Neuronal stem cell (in vitro differentiated cells): ENCODE results near the gene WDR1.

ENCODE experiments used
- DNase-seq: peaks from one replicate; pipeline ENCODE4 v3.0.0-alpha.2; 2013; ENCODE audit warnings: low spot score
- H2AFZ ChIP-seq: one replicate; pipeline ENCODE4 v1.6.1; 2013; ENCODE audit warnings: mild to moderate bottlenecking, low read length, inconsistent platforms
- H2AK5ac ChIP-seq: 2 replicates; pipeline ENCODE4 v1.6.1; 2013; ENCODE audit warnings: low read depth, mild to moderate bottlenecking, inconsistent platforms, low read length, moderate library complexity, mixed read lengths
- H2BK120ac ChIP-seq: 2 replicates; pipeline ENCODE4 v1.6.1; 2013; ENCODE audit warnings: low read depth, mild to moderate bottlenecking, inconsistent platforms, low read length, moderate library complexity, mixed read lengths
- H2BK12ac ChIP-seq: one replicate; pipeline ENCODE4 v1.6.1; 2013; ENCODE audit warnings: low read length, inconsistent platforms
- H2BK15ac ChIP-seq: 2 replicates; pipeline ENCODE4 v1.6.1; 2013; ENCODE audit warnings: mild to moderate bottlenecking, low read length, inconsistent platforms, mixed read lengths
- H2BK5ac ChIP-seq: one replicate; pipeline ENCODE4 v1.6.1; 2013; ENCODE audit warnings: inconsistent platforms, mild to moderate bottlenecking, low read length, moderate library complexity
- H3K14ac ChIP-seq: one replicate; pipeline ENCODE4 v1.6.1; 2013; ENCODE audit warnings: low read length, inconsistent platforms
- H3K18ac ChIP-seq: 2 replicates; pipeline ENCODE4 v1.6.1; 2013; ENCODE audit warnings: low read length, inconsistent platforms
- H3K23ac ChIP-seq: 2 replicates; pipeline ENCODE4 v1.6.1; 2013; ENCODE audit warnings: low read depth, mild to moderate bottlenecking, mixed read lengths, low read length, inconsistent platforms; ENCODE audit not compliant: poor library complexity
- H3K27ac ChIP-seq: replicated peaks from 3 replicates; pipeline ENCODE4 v1.5.1; 2013; ENCODE audit warnings: low read length, inconsistent platforms
- H3K27me3 ChIP-seq, 3 experiments: 2 replicates each; pipeline ENCODE4 v1.6.1; 2013; ENCODE audit warnings: low read length in 3 of 3, mild to moderate bottlenecking in 2 of 3, inconsistent platforms in 1 of 3, low read depth in 1 of 3, mixed read lengths in 1 of 3, moderate library complexity in 1 of 3; ENCODE audit not compliant: control insufficient read depth in 3 of 3, insufficient read depth in 3 of 3
- H3K36me3 ChIP-seq, 2 donors: replicated peaks in 1 of 2; 2 replicates each; pipeline ENCODE4 v1.6.1; 2013; ENCODE audit warnings: low read length in 2 of 2; ENCODE audit not compliant: control insufficient read depth in 2 of 2, insufficient read depth in 2 of 2
- H3K4ac ChIP-seq: 2 replicates; pipeline ENCODE4 v1.6.1; 2013; ENCODE audit warnings: inconsistent platforms, mild to moderate bottlenecking, low read length, moderate library complexity
- H3K4me1 ChIP-seq, 2 donors: 1 replicate in 1 of 2; 2 replicates in 1 of 2; pipeline ENCODE4 v1.6.1; 2013; ENCODE audit warnings: low read length in 2 of 2, low read depth in 1 of 2; ENCODE audit not compliant: control insufficient read depth in 2 of 2, insufficient read depth in 1 of 2
- H3K4me2 ChIP-seq: one replicate; pipeline ENCODE4 v1.6.1; 2013; ENCODE audit warnings: mild to moderate bottlenecking, low read length, inconsistent platforms; ENCODE audit not compliant: insufficient read depth, poor library complexity, severe bottlenecking
- H3K4me3 ChIP-seq, 2 donors: 2 replicates each; pipeline ENCODE4 v1.5.1; 2013; ENCODE audit warnings: low read length in 2 of 2, mild to moderate bottlenecking in 2 of 2, inconsistent platforms in 1 of 2, moderate library complexity in 1 of 2
- H3K79me1 ChIP-seq: one replicate; pipeline ENCODE4 v1.6.1; 2013; ENCODE audit warnings: low read depth, mild to moderate bottlenecking, inconsistent platforms, low read length, moderate library complexity
- H3K9ac ChIP-seq: one replicate; pipeline ENCODE4 v1.6.1; 2013; ENCODE audit warnings: mild to moderate bottlenecking, low read depth, low read length, inconsistent platforms; ENCODE audit not compliant: poor library complexity
- H3K9me3 ChIP-seq, 2 donors: replicated peaks in 1 of 2; 2 replicates each; pipeline versions ENCODE3 to v1.6.1; 2013; ENCODE audit warnings: low read length in 2 of 2, mild to moderate bottlenecking in 2 of 2, inconsistent platforms in 1 of 2, low read depth in 1 of 2, mixed read lengths in 1 of 2, moderate library complexity in 1 of 2; ENCODE audit not compliant: control insufficient read depth in 2 of 2, insufficient read depth in 1 of 2
- H4K8ac ChIP-seq: one replicate; pipeline ENCODE4 v1.6.1; 2013; ENCODE audit warnings: low read depth, mild to moderate bottlenecking, inconsistent platforms, low read length, moderate library complexity
- H4K91ac ChIP-seq: one replicate; pipeline ENCODE4 v1.6.1; 2013; ENCODE audit warnings: low read length, low read depth, mild to moderate bottlenecking, inconsistent platforms; ENCODE audit not compliant: poor library complexity
- WGBS, 2 donors: extraction: QIAGEN DNeasy Blood & Tissue Kit; methylation state at CpG; one replicate each; pipeline ENCODE4 v1.1.7; 2013; ENCODE audit warnings: missing lambda C conversion rate in 2 of 2, mixed read lengths in 1 of 2; ENCODE audit not compliant: insufficient read length in 2 of 2, insufficient replicate concordance in 1 of 2; ENCODE audit errors: extremely low coverage in 2 of 2; 5-methylcytosine and 5-hydroxymethylcytosine counted together

Gene WDR1

DNA sequence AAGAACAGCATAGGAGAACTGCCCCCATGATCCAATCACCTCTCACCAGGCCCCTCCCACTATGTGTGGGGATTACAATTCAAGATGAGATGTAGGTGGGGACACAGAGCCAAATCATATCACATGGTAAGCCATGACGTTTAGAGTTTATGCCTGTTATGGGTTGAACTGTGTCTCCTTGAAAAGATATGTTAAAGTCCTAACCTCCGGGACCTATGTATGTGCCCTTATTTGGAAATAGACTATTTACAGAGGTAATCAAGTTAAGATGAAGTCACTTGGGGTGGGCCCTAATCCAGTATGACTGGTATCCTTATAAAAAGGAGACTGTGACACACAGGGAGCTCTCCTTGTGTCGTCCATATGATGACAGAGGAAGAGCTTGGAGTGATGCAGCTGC lies 70.1 kb downstream of the WDR1 start:
- Histone ChIP-seq H2BK15ac (no peak overlapping the region), H2BK120ac (no peak overlapping the region), H3K4me2 (no peak overlapping the region), H4K8ac (no peak overlapping the region), H2BK12ac (no peak overlapping the region), H2AK5ac (no peak overlapping the region), H2AFZ (no peak overlapping the region), H3K4ac (no peak overlapping the region), H3K4me3 (no peak overlapping the region), H3K27ac (no peak overlapping the region), H3K23ac (no peak overlapping the region), H3K79me1 (no peaks in the 10 kb centered on the region), H3K9me3 (no peaks in the 10 kb centered on the region), H4K91ac (no peak overlapping the region), H3K4me1 (peaks cover 11 to 14% of the 10 kb centered on the region in 2 donors), H3K27me3 (peaks cover 0 to 3% (median 0%) of the 10 kb centered on the region in 3 experiments), H2BK5ac (no peak overlapping the region), H3K36me3 (no peaks in the 10 kb centered on the region), H3K18ac (no peak overlapping the region), H3K14ac (no peak overlapping the region), H3K9ac (no peak overlapping the region)
- no peak for DNase-seq
- WGBS, 2 donors, result no CpG with 5 or more reads among the region's 3 CpGs

DNA sequence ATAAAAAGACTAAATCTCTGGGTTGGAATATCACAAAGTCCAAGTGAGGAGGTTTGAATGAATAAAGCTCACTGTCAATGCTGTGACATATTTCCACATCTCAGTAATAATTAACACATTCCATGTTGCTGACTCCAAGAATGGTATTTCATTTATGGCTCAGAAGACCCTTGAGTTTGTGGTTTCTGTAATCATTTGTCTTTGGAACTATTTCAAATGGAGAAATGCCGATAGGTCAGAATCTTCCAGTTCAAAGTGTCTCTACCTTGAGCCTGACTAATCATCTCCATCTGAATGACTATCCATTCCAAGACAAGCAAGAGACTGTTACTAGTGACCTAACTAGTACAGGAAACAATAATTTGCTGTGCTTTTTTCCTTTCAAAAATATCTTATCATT lies 71.1 kb downstream of the WDR1 start:
- H3K9ac ChIP-seq, result no peak overlapping the region
- H3K36me3 ChIP-seq, result no peaks in the 10 kb centered on the region
- no peak overlapping the region for H3K4ac ChIP-seq
- H3K4me3 ChIP-seq, result no peak overlapping the region
- H3K27ac ChIP-seq, result no peak overlapping the region
- H2BK120ac ChIP-seq, result no peak overlapping the region
- H3K27me3 ChIP-seq, result peaks cover 0 to 3% (median 0%) of the 10 kb centered on the region in 3 experiments
- no peak overlapping the region for H3K23ac ChIP-seq
- no peak overlapping the region for H4K91ac ChIP-seq
- H2BK5ac ChIP-seq, result no peak overlapping the region
- no peak overlapping the region for H4K8ac ChIP-seq
- H3K79me1 ChIP-seq, result no peaks in the 10 kb centered on the region
- WGBS, 2 donors, result no CpG with 5 or more reads among the region's 1 CpG
- H3K18ac ChIP-seq, result no peak overlapping the region
- no peak overlapping the region for H3K4me2 ChIP-seq
- no peaks in the 10 kb centered on the region for H3K9me3 ChIP-seq
- H3K14ac ChIP-seq, result no peak overlapping the region
- H2AFZ ChIP-seq, result no peak overlapping the region
- H2BK15ac ChIP-seq, result no peak overlapping the region
- no peak for DNase-seq
- no peak overlapping the region for H2AK5ac ChIP-seq
- H2BK12ac ChIP-seq, result no peak overlapping the region
- H3K4me1 ChIP-seq, result peaks cover 6 to 10% of the 10 kb centered on the region in 2 donors

DNA sequence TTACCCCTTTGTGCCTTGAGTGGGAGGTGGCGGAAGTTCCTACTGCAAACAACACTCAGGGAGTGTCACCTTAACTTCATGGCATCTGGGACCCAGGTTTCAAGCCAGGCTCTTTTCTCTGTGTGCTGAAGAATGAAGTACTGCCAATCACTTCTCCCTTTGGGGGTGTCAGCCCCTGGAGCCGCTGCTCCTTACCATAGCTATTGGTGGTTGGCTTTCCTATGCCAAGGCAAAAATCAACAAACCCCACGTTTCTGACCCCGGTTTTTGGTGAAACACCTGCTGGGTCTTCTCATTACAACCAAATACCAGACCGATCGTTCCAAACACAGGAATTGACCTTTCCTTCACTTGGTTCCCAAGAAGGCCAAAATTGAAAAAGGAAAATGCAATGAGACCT lies 75.6 kb downstream of the WDR1 start:
- Histone ChIP-seq H3K23ac (no peak overlapping the region), H3K36me3 (no peaks in the 10 kb centered on the region), H2BK5ac (no peak overlapping the region), H3K9me3 (no peaks in the 10 kb centered on the region), H3K27me3 (peaks cover 0 to 15% (median 0%) of the 10 kb centered on the region in 3 experiments), H3K4me1 (no peaks in the 10 kb centered on the region), H3K4me3 (no peak overlapping the region), H3K14ac (no peak overlapping the region), H3K18ac (no peak overlapping the region), H3K4me2 (no peak overlapping the region), H2AFZ (no peak overlapping the region), H4K8ac (no peak overlapping the region), H2BK120ac (no peak overlapping the region), H2BK12ac (no peak overlapping the region), H3K9ac (no peak overlapping the region), H3K27ac (no peak overlapping the region), H2AK5ac (no peak overlapping the region), H2BK15ac (no peak overlapping the region), H4K91ac (no peak overlapping the region), H3K4ac (no peak overlapping the region), H3K79me1 (no peaks in the 10 kb centered on the region)
- DNase-seq, result no peak
- WGBS, 2 donors, result no CpG with 5 or more reads among the region's 6 CpGs

DNA sequence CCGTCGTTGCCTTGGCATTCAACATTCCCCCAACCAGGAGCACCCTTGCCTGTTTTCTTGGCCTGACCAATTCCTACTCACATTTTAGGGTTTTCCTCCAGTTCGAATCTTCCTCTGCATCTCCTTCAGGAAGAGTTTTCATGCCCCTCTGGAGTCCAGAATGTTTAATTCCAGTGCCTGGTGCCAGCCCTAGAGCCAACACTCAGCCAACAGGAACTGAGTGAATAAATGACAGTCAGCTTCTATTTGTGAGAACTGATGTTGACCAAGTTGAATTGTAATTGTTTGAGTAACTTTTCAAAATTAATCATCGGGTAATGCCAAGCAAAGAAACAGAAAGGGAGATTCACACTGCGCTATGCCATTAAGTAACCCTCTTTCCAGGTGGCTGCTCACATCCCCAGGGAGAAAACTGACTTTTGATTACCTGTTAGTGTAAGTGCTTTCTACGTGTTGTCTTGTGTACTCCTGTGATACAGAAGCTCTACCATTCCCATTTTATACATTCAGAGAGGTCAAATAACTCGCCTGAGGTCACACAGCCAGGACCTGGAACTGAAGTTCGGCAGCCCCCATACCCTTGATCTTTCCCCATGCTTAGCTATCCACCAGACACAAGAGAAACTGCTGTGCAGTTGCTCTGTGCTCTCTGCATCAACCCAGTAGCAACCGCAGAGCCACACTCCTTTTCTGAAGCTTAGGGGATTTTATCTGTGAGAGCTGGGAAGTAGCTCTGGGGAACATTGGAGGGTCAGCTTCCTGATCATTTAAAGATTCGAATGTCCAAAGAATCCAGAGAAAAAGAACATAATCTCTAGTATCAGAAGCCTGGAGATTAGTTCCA lies 76.3 kb downstream of the WDR1 start:
- Histone ChIP-seq H2AK5ac (no peak overlapping the region), H3K4me3 (no peak overlapping the region), H4K8ac (no peak overlapping the region), H3K14ac (no peak overlapping the region), H3K23ac (no peak overlapping the region), H3K4me1 (no peaks in the 10 kb centered on the region), H2BK12ac (no peak overlapping the region), H2BK5ac (no peak overlapping the region), H3K4me2 (no peak overlapping the region), H3K9ac (no peak overlapping the region), H2BK120ac (no peak overlapping the region), H2AFZ (no peak overlapping the region), H3K9me3 (no peaks in the 10 kb centered on the region), H2BK15ac (no peak overlapping the region), H3K36me3 (no peaks in the 10 kb centered on the region), H3K4ac (no peak overlapping the region), H3K18ac (no peak overlapping the region), H3K79me1 (no peaks in the 10 kb centered on the region), H3K27me3 (peaks cover 0 to 15% (median 0%) of the 10 kb centered on the region in 3 experiments), H4K91ac (no peak overlapping the region), H3K27ac (no peak overlapping the region)
- WGBS, 2 donors, result no CpG with 5 or more reads among the region's 10 CpGs
- no peak for DNase-seq
